Renal cortex interstitium (tissue), 11 donors: ENCODE results near the gene SMIM35. TPM values are rescaled to one million over a fixed set of nuclear protein-coding genes. Genes with fewer than 3 reads are reported as not detected.
"Not testable (repeated sequence)": the region's sequence is repeated elsewhere in the genome, so short reads cannot be mapped to it uniquely, and the experiment has no call there.

Experiments
- DNase-seq, 11 donors: peaks; one replicate each; pipeline ENCODE4 v3.0.0-alpha.2; 2013; ENCODE audit warnings: low read depth in 9 of 11, low spot score in 4 of 11; ENCODE audit errors: extremely low read depth in 1 of 11
- polyA plus RNA-seq, 3 donors: library from polyadenylated mRNA; unstranded; fragments of 120-200 nt; gene quantifications; one replicate each; pipeline ENCODE4 v1.2.1, GENCODE V29; 2013; ENCODE audit not compliant: insufficient read length in 3 of 3

SMIM35 gene
- polyA plus RNA-seq, 3 donors, result 0.09 to 0.21 (median 0.11) TPM

DNA sequence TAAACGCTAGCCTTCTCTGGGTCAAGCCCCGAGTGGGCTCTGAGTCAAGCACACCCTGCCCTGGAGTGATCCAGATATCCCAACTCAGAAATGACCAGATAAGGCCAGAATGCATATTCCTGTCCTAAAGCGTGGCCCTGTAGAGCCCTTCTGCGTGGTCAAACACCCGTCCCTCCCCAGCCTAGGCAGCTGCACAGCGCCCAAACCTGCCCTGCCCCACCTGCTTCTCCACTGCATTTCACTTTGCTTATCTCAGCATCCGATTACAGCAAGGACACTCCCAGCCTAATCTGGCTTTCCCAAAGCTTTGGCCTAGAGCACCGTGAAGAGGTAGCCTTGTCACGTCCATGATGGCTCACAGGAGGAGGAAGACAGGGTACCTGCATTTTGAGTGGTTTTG is 21.8 kb downstream of the SMIM35 start:
- no peak for DNase-seq

DNA sequence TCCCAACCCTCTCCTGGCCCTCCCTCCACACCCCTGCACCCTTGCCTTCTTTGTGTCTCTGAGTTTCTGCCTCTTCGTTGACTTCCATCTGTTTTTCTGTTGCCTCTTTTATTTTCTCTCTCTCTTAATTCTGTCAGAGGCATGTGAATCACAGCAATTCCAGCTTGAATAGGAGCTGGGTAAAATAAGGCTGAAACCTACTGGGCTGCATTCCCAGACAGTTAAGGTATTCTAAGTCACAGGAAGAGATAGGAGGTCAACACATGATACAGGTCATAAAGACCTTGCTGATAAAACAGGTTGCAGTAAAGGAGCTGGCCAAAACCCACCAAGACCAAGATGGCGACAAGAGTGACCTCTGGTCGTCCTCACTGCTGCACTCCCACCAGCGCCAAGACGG is 24.1 kb downstream of the SMIM35 start:
- not testable (repeated sequence) for DNase-seq

DNA sequence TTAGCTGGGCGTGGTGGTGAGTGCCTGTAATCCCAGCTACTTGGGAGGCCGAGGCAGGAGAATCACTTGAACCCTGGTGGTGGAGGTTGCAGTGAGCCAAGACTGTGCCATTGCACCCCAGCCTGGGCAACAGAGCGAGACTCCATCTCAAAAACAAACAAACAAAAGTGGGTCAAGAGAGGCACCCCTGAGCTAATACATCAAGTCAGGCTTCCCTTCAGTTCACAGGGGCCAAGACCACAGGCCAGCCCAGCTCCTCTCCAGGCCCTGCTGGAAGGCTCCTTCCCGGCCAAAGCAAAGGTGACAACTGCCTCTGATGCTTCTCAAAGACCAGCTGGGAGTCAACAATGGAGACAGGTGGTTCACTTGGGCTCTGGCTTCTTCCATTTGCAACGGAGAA is 24.6 kb downstream of the SMIM35 start:
- not testable (repeated sequence) for DNase-seq

DNA sequence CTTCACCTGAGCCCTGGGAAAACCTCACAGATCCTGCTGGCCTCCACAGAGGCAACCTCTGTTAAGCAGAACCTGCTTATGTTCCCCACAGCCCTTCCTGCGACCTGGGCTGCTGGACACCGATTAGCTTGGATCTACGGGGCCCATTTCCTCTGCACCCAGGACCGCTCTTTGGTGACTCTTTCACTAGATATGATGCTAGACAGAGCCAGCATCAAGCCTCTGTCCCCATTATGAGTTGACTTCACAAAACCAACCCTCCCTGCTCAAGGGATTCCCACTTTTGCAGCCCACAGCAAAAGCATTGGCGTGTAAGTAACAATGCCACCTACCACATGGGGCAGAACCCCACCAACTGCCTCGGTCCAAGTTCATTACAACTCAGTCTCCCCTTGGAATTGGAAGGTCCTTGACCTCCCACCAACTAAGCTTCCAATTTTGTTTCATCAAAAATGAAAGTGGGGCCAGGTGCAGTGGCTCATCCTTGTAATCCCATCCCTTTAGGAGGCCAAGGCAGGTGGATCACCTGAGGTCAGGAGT is 25.1 kb downstream of the SMIM35 start:
- no peak for DNase-seq

DNA sequence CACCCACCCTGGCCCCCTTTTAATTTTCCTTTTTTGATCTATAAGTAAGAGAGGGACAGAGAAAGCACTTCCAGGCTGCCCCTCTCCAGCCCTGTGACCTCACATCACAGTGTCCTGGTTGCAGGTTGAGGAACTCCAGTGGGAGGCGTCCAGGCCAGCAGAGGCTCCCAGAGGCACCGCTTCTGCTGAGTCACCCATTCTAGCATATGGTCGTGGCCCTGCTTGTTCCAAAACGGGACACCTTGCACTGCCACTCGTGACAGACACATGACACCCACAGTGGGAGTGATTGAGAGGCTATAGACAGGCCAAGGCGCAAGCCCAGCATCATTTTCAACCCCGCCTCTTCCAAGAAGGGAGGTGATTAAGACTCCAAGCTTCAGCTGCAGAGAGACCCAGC is 25.9 kb downstream of the SMIM35 start:
- no peak for DNase-seq

DNA sequence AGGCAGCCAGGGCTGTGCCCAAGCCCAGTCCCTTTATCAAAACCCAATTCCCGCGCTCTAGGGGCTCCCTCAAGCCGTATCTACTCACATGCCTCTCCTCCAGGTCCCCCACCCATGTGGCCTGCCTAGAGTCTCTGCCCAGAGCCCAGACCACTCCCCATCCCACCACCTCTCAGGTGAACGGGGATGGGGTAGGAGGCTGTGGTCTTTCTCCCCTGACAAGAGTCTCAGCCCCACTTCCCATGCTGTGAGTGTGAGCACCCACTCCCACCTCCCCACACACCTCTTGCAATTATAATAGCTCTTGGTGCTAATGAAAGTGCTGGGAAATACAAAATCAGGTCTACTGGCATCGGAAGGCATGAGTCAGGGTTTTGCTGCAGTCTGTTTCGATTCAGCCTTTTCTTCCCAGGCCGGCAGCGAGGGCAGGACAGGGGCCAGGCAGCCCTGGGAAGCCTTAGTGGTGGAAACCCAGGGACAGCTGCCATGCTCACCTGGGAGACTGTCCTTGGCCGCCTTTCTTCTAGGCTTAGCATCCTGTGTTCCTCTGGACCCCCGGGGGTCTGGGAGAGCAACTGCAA is 26.6 kb downstream of the SMIM35 start:
- no peak for DNase-seq

DNA sequence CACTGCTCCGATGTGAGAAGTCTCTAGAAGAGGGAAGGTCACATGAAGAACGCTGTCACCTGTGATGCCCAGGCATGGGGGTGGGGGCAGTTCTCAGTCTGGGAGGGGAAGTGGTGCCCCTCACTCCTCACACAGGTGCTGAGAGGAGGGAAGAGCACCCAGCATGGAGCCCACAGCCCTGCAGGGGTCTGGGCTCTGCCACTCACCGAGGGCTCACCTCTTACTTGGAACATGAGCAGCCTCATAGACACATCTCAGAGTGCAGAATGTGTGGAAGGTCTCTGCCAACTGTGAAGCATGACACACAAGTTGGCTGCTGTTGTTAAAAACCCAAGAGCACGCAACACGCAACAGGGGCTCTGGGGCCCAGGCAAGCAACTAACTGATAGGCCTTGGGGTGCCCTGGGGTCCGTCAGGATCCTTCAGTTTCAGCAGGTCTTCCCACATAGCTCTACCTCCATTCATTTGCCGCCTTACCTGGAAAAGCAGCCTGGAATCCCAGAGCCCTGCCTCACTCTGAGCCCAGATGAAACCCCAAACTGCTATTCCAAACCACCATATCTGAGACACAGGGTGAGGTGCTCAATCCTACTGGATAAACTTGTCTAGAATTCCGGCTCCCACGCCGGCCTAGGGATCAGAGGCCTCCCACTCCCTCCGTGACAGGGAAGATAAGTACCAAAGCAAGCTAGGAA is 27.4 kb downstream of the SMIM35 start:
- no peak for DNase-seq

DNA sequence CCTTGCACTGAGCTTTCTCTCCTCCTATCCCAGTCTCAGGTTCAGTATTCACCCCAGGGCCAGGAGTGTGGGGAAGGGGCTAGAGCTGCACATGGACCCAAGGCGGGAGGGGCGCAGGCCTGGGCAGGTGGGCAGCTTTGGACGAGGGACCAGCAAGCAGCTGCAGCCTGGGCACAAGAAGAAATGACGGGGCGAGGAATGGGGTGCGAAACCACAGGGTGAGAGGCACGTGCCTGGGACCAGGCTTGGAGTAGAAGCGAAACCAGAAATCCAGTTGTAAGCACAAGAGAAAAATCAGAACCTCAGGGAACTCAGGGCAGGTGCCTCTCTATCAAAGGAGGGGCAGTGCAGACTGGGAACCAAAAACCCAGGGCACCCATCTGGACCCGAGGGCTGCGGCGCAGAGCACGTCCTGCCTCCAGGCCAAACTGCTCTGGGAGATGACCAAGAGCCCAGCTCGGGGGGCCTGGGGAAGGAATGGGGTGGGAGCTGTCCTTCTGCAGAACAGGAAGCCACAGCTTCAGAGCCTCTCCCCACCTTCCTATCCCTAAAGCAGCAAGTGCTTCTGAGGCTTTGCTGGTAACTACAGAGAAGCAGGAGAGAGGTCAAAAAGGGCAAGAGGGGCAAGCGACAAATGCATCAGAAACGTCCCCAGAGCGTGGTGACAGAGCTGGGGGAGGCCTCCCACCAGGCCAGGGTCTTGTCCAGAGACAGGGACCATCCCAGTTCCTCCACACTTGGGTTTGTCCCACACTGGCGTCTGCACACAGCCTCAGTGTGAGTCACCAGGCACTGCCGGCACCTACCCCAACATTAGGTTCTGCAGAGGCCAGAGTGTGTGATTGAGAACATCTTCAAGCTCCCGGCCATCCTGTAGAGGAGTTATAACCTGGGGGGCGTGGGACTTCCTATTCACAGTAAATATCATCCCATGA is 28.2 kb downstream of the SMIM35 start:
- no peak for DNase-seq

DNA sequence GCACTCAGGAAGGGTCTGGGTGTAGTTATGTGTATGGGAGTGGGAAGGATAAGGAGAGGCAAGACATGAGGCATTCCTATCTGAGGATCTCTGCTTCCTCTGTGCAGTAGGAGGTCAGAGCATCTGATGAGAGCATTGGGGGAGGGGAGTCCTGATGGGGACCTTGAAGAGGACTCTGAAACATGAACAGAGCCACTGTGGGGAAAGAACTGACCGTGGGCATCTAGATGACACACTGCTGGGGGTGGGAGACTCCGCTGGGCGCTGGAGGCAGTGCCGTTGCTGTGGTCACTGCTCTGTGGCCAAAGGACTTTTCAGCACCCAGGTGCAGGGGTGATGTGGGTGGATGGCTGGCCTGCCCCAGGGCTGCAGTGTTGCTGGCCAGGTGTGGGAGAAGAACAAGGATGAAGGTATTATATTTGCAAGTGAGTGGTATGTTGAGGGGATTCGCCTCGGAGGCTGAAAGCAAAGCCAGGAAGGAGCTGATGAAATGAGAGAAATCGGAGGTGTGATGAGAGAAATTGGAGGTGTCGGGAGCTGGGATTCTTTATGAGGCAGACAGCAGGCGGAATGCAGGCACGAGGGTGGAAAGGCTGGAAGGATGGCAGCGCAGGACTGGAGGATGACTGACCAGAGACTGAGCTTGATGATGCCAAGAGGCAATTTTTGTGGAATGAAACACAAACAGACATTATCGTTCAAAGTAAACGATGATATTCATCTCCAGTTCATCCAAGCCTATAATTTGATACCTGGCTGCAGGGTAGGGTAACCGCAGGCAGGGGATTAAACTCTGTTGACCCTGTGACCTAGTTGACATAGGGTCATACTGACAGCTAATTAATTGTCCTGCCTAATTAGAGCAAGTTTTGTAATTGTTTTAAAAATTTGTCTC is 29.3 kb downstream of the SMIM35 start:
- DNase-seq, result no peak

DNA sequence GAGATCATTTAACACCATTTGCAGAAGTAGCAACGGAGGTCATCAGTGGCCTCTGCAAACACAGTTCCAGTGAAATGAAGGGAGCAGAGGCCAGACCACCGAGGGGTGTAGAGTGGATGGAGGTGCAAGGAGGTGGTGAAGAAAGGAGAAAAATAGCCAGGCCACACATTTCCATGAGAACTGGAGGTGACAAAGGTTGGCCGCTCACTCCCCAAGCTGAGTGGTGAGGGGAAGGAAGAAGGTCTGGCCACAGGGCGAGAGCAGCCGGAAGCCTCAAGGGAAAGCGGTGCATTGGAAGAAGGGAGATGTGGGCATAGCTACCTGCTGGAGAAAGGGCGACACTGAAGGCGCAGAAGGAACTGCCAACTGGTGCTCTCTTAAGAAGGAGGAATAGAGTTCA is 30.0 kb downstream of the SMIM35 start:
- DNase-seq, result no peak

DNA sequence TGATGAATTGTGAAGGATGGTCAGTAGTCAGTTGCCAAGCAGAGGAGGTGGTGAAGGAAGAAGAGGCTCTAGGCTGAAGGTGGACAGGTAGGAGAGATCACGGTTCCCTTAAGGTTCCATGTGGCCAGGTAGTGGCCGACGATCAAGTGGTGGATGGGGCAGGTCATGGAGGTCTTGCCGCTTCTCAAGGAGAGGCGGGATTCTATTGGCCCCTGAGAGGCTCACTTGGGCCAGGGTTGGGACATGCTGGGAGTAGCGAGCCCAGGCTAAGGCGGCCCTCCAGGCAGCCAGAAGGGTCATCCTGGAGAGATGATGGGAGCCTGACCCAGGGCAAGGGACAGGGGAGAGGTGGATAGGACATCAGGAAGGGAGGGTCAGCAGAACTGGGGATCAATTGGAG is 30.8 kb downstream of the SMIM35 start:
- DNase-seq, result no peak

DNA sequence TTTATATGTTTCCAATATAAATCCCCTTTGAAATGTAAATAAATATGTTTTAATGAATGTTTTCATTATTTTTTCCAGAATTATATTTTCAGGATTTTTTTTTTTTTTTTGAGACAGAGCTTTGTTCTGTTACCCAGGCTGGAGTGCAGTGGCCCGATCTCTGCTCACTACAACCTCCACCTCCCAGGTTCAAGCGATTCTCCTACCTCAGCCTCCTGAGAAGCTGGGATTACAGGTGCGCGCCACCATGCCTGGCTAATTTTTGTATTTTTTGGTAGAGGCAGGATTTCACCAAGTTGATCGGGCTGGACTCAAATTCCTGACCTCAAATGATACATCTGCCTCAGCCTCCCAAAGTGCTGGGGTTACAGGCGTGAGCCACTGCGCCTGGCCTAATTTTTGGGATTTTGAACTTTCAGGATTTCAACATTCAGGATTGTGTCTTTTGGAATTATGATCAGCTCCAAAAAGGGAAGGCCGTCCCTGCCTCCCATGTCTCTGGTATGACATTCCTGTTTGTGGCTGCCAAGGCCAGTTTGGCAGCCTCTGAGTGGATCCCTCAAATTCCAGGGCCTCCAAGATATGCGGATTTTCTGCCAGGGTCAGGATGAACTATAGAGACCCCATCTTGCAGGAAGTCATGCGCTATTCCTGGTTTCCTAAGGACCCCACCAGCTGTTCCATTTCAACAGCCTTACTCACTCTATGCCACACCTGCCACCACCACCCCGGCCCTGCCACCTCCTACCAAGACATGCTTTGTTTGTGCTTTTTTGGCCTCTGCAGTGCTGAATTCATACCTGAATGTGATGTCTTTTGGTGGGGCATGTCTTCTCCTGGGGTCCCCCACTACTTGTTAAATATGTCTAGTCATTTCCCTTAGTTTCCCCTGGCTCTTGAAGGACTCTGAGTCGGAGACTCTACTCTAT is 31.8 kb downstream of the SMIM35 start:
- no peak for DNase-seq

DNA sequence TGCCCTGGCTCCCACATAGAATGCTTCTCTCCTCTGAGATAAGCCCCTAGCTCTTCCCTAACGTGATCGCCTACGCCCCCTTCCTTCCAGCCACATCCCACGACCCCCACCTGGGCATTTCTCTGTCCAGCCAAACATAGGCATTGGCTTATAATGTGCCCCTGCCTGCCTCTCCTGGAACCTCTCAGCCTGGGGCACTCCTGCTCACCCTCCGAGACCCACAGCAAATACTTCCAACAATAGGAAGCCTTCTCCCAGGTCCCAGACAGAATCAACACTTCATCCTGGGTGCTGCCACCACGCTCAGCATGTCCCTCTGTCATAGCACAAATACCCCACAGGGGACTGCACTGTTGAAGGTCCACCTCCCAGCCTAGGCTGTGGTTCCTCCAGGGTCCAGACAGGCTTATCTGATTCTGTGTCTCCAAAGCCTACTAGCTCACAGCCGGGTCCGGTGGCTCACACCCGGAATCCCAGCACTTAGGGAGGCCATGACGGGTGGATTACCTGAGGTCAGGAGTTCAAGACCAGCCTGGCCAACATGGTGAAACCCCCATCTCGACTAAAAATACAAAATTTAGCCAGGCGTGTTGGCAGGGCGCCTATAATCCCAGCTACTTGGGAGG is 34.1 kb downstream of the SMIM35 start:
- DNase-seq, result no peak

DNA sequence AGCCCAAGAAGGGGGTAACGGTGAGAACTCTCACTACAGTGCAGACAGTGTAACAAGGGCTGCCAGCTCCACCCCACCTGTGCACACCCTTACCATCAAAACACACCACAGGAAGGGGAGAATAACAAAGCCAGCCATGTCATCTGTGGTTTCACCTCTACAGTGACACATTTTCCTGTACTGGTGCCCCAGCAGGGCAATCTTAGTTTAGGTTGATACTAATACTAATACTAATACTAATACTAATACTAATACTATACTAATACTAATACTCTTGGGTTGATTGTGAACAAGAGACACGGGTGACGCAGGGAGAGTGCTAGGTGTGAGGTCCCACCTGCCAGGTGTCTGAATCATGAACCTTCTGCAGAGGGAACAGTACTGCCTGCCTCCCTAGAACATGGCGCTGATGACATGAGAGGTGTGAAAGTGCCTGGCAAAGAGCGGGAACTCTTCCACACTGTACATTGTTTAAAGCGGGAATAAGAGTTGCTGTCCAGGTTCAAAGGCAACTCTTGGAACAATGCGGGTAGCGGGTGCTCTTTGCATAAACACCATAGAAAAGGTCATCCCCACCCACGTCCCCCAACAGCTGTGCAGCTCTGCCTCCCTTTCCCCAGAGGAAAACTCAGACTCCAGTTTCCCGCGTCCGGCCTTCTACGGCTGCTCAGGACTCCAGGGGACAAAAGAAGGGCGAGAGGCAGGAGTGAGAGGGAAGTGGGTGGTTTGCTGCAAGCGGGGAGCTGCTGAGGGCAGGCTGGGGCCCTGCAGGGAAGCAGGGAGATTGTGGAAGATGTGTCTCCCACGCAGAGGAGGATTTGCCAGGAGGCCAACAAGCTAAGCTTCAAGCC is 34.9 kb downstream of the SMIM35 start:
- no peak for DNase-seq

DNA sequence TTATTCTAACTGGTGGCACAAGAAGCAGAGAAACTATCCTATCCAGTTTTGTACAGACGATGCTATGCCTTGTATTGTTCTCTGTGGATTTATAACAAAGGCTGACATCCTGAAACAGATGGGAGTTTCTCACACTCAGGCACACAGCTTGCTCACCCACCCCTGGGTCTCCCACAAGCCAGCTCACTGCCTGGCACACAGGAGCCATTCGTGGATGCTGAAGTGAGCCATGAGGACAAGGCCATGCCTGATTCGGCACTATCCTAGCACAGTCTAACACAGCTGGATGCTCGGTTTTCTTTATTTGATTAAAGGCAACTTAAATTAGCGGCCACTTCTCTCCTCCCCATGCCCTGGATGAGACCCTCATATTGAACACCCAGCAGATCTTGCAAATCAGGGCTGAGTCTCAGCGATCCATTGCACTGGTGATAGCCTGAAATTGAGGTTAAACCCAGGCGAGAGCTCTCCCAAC is 35.6 kb downstream of the SMIM35 start:
- DNase-seq, result no peak

DNA sequence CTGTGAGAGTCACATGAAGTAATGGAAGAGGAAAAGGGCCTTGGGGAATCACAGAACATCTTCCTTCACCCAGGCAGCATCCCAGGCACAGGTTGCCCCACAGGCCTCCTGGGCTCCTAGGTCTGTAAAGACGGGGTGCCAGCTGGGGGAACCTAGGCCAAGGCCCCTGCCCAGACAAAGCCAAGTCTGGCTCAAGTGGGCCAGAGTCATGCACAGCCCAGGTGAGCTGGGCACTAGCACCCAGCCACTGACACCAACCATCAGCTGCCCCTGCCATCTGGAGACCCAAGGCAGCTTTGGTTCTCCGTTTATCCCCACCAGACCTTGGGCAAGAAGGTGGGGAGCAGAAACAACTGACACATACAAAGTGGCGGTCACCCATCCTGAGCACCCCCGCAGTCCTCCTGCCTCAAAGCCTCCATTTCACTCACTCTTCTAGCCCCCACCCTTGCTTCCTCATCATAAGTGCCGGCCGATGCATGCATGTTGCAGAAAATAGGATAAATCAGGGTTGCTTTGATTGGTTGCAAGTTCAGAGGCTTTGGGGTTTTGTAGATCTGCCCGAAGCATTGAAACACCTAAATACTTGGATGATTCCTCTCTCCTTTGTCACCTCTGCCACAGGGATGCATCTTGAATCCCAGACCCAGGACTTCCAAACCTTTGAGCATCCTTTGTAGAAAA is 36.4 kb downstream of the SMIM35 start:
- no peak for DNase-seq
